PC-3 (cell line): ENCODE results near the gene COMMD7.
"Not testable (repeated sequence)": the region's sequence is repeated elsewhere in the genome, so short reads cannot be mapped to it uniquely, and the experiment has no call there.

Experiments used
- EZH2 ChIP-seq: fragments of 300-600 bp; sonication (generic); IDR thresholded peaks from one replicate; pipeline ENCODE4 v1.6.1; 2017; ENCODE audit warnings: antibody characterized with exemption, mild to moderate bottlenecking, low read length; ENCODE audit not compliant: unreplicated experiment
- EZH2phosphoT487 ChIP-seq: fragments of 300-600 bp; sonication (generic); IDR thresholded peaks from 2 replicates; pipeline ENCODE4 v1.6.1; 2018; ENCODE audit warnings: mild to moderate bottlenecking, antibody characterized with exemption, low read length, borderline replicate concordance
- TF ChIP-seq, protein P1 (sequence below): fragments of 300-600 bp; sonication (generic); conservative IDR thresholded peaks from 2 replicates; pipeline ENCODE4 v1.5.1; 2017; ENCODE audit warnings: antibody characterized with exemption, low read depth, mild to moderate bottlenecking, low read length

DNA sequence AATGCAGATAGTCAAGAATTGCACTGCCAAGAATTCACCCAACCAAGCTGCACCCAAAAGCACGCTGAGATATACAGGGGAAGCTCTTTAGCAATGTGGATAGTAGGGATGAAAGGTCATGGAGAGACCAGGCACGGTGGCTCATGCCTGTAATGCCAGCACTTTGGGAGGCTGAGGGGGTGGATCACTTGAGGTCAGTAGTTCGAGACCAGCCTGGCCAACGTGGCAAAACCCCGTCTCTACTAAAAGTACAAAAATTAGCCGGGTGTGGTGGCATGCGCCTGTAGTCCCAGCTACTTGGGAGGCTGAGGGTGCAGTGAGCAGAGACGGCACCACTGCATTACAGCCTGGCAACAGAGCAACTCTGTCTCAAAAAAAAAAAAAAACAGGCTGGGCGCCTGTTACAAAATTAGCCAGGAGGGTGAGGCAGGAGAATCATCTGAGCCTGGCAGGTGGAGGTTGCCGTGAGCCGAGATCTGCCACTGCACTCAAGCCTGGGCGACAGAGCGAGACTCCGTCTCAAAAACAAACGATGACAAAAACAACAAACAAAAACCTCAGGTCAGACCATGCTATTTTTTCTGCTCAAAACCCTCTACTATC lies 34.1 kb downstream of the COMMD7 start:
- TF ChIP-seq, protein P1, sequence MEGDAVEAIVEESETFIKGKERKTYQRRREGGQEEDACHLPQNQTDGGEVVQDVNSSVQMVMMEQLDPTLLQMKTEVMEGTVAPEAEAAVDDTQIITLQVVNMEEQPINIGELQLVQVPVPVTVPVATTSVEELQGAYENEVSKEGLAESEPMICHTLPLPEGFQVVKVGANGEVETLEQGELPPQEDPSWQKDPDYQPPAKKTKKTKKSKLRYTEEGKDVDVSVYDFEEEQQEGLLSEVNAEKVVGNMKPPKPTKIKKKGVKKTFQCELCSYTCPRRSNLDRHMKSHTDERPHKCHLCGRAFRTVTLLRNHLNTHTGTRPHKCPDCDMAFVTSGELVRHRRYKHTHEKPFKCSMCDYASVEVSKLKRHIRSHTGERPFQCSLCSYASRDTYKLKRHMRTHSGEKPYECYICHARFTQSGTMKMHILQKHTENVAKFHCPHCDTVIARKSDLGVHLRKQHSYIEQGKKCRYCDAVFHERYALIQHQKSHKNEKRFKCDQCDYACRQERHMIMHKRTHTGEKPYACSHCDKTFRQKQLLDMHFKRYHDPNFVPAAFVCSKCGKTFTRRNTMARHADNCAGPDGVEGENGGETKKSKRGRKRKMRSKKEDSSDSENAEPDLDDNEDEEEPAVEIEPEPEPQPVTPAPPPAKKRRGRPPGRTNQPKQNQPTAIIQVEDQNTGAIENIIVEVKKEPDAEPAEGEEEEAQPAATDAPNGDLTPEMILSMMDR, result not testable (repeated sequence)
- TF ChIP-seq EZH2, EZH2phosphoT487: not testable (repeated sequence)
